SK-N-SH (cell line): ENCODE measurements around the gene DHRSX.

Source experiments
- FOXJ3 ChIP-seq: sonication (generic); formaldehyde crosslinking; IDR thresholded peaks from 2 replicates; pipeline ENCODE4 v1.5.1; 2020; ENCODE audit warnings: mild to moderate bottlenecking, missing genetic modification reagents
- RFX5 ChIP-seq: IDR thresholded peaks from 2 replicates; pipeline ENCODE4 v1.6.1; 2012; ENCODE audit warnings: mild to moderate bottlenecking, improper control_type of control experiment, low read length
- SIN3A ChIP-seq: IDR thresholded peaks from 2 replicates; pipeline ENCODE4 v1.6.1; 2012; ENCODE audit warnings: low read depth, mild to moderate bottlenecking, low read length, moderate library complexity, borderline replicate concordance

- TF ChIP-seq RFX5 (no peak), SIN3A (no peak), FOXJ3 (CRISPR knock-in tag) (no peak)
These were observed 249.6 kb downstream of the DHRSX start for GRCh38 chrX:2251211-2251610.
